PC-9 (cell line): Measurements from ENCODE around the gene CASP3.

ENCODE experiments used
- EZH2 ChIP-seq: fragments of 200-600 bp; sonication (generic); IDR thresholded peaks from 2 replicates; pipeline ENCODE4 v1.8.0; 2017; ENCODE audit warnings: antibody characterized with exemption, low read depth
- TF ChIP-seq, protein P1 (sequence below): fragments of 200-600 bp; sonication (generic); conservative IDR thresholded peaks from 2 replicates; pipeline ENCODE4 v1.6.1; 2017; ENCODE audit warnings: mixed run types, antibody characterized with exemption, mild to moderate bottlenecking, moderate library complexity

- TF ChIP-seq, protein P1, sequence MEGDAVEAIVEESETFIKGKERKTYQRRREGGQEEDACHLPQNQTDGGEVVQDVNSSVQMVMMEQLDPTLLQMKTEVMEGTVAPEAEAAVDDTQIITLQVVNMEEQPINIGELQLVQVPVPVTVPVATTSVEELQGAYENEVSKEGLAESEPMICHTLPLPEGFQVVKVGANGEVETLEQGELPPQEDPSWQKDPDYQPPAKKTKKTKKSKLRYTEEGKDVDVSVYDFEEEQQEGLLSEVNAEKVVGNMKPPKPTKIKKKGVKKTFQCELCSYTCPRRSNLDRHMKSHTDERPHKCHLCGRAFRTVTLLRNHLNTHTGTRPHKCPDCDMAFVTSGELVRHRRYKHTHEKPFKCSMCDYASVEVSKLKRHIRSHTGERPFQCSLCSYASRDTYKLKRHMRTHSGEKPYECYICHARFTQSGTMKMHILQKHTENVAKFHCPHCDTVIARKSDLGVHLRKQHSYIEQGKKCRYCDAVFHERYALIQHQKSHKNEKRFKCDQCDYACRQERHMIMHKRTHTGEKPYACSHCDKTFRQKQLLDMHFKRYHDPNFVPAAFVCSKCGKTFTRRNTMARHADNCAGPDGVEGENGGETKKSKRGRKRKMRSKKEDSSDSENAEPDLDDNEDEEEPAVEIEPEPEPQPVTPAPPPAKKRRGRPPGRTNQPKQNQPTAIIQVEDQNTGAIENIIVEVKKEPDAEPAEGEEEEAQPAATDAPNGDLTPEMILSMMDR: no peak
- TF ChIP-seq EZH2: no peak
Observed at GRCh38 chr4:184684491-184685189, 35.4 kb upstream of the CASP3 start.
